Measurements from ENCODE around the gene ZNF853.

The ZNF853 gene

DNA sequence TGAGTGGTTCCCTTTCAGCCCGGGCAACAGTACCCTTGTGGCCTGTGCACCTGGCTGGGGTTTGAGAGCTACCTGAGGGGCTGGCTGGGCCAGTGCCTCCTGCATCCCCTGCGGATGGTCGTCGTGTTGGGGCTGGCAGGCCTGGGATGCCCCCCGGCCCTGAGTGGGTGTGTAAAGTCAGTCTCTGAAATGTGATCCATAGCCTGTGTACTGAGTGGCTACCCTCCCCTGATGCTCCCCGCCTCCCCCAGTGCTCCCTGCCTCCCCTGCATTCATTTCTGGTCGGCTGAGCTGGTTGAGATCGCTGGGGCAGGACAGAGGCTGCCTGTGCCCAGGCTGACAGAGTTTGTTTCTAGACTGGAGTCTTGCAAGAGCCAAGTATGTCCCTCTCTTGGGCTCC lies 31.1 kb downstream of the ZNF853 start:
- Histone ChIP-seq H3K9me3 (no peaks in the 10 kb centered on the region), H3K27ac (no peak overlapping the region), H3K27me3 (no peaks in the 10 kb centered on the region), H3K36me3 (peaks cover 97% of the 10 kb centered on the region), H3K4me3 (ENCODE audit: low read depth in 1 of 2, low read length in 1 of 2) (no peak overlapping the region), H3K4me1 (ENCODE audit: control insufficient read depth in 1 of 2, insufficient read depth in 1 of 2, low read depth in 1 of 2, low read length in 1 of 2) (no peaks in the 10 kb centered on the region)
- TF ChIP-seq, protein P1, sequence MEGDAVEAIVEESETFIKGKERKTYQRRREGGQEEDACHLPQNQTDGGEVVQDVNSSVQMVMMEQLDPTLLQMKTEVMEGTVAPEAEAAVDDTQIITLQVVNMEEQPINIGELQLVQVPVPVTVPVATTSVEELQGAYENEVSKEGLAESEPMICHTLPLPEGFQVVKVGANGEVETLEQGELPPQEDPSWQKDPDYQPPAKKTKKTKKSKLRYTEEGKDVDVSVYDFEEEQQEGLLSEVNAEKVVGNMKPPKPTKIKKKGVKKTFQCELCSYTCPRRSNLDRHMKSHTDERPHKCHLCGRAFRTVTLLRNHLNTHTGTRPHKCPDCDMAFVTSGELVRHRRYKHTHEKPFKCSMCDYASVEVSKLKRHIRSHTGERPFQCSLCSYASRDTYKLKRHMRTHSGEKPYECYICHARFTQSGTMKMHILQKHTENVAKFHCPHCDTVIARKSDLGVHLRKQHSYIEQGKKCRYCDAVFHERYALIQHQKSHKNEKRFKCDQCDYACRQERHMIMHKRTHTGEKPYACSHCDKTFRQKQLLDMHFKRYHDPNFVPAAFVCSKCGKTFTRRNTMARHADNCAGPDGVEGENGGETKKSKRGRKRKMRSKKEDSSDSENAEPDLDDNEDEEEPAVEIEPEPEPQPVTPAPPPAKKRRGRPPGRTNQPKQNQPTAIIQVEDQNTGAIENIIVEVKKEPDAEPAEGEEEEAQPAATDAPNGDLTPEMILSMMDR (IDR thresholded peaks at IDR 0.05) = no peak

DNA sequence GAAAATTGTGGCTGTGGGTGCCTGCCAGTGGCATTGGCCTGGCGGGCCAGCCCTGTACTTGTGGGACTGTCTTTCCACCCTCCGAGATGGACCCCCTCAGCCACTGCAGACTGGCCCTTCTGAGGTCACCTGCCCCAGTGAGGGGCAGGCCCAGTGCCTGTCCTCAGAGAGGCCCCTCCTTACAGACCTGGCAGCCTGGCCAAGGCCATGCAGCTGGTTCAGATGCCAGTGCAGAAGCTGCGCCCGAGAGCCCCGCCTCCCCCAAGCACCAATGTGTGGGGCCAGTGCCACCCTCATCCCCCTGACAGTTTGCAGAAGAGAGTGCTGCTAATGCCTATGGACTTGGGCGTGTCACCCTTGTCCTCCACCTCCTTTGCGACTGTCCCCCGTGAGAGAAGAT lies 31.7 kb downstream of the ZNF853 start:
- TF ChIP-seq, protein P1 (IDR thresholded peaks at IDR 0.05) = no peak
- Histone ChIP-seq H3K9me3 (peaks cover 5% of the 10 kb centered on the region), H3K4me1 (ENCODE audit: control insufficient read depth in 1 of 2, insufficient read depth in 1 of 2, low read depth in 1 of 2, low read length in 1 of 2) (no peaks in the 10 kb centered on the region), H3K27ac (no peak overlapping the region), H3K27me3 (no peaks in the 10 kb centered on the region), H3K36me3 (peaks cover 96% of the 10 kb centered on the region), H3K4me3 (ENCODE audit: low read depth in 1 of 2, low read length in 1 of 2) (no peak overlapping the region)

DNA sequence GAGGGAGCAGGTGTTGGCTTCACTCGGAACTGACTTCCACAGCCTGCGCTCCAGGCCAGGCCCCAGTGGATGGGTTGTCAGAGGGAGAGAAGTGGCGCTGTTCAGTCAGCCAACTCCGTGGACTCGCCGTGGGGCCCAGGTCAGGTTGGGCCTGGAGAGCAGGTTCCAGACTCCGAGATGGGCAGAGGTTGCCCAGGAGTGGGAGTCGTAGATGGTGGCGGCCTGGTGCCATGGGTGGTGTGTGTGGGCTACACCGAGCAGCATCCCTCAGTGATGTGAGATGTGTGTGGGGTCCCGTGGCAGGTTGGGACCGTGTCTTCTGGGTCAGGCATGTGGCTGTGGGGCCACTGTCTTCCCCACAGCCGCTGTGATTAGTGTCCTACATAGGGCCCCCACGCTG lies 32.1 kb downstream of the ZNF853 start:
- H3K36me3 ChIP-seq = peaks cover 96% of the 10 kb centered on the region
- no peak overlapping the region for H3K4me3 ChIP-seq (ENCODE audit: low read depth in 1 of 2, low read length in 1 of 2)
- peaks cover 9% of the 10 kb centered on the region for H3K9me3 ChIP-seq
- no peaks in the 10 kb centered on the region for H3K27me3 ChIP-seq
- TF ChIP-seq, protein P1 (IDR thresholded peaks at IDR 0.05) = no peak
- no peak overlapping the region for H3K27ac ChIP-seq
- no peaks in the 10 kb centered on the region for H3K4me1 ChIP-seq (ENCODE audit: control insufficient read depth in 1 of 2, insufficient read depth in 1 of 2, low read depth in 1 of 2, low read length in 1 of 2)

DNA sequence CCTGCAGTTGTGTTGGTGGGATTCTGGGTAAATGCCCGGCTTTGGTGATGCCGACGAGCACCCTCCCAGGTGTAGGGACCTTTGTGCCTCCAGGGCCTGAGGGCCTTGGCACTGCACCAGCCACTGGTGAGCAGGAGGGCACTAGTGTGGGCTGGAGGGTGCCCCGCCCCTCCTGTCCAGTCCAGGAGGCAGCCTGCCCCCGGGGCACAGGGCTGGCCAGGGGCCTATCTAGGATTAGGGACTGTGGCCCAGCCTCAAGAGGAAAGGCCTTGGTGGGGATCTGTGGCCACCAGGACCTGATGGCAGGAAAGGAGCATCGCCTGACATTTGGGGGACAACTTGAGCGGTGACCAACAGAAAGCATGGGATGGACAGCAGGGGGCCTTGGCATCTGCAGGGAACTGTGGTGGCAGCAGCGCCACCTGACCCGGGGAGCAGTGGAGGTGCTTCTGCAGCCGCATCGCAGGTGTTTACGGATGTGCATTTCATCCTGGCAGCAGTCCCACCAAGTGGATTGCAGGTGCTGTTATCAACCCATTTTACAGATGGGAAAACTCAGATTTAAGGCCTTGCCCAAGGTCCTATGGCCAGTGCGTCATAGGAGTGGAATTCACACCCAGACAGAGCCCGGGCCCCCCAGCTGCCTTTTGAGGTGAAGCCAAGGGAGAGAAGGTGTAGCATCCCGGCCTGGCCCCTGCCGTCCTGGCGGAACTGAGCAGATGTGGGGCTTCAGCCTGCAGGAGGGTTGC lies 32.8 kb downstream of the ZNF853 start:
- Histone ChIP-seq H3K4me1 (ENCODE audit: control insufficient read depth in 1 of 2, insufficient read depth in 1 of 2, low read depth in 1 of 2, low read length in 1 of 2) (no peaks in the 10 kb centered on the region), H3K27me3 (no peaks in the 10 kb centered on the region), H3K36me3 (peaks cover 95% of the 10 kb centered on the region), H3K4me3 (ENCODE audit: low read depth in 1 of 2, low read length in 1 of 2) (no peak overlapping the region), H3K27ac (no peak overlapping the region), H3K9me3 (peaks cover 12% of the 10 kb centered on the region)
- TF ChIP-seq, protein P1 (IDR thresholded peaks at IDR 0.05) = no peak

DNA sequence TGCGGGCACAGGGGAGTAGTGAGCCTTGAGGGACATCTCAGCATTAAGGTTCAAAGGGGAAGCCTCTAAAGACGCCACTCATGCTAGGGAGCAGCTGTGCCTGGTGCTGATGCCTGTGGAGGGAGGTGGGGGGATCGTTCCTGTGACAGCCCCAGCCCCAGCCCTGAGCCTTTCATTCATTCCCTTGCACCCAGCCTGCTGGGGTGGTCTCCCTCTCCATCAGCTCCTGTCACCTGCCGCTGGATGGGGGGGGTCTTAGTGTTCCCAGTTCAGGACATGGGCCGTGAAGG lies 33.4 kb downstream of the ZNF853 start:
- H3K27me3 ChIP-seq = no peaks in the 10 kb centered on the region
- H3K36me3 ChIP-seq = peaks cover 90% of the 10 kb centered on the region
- no peaks in the 10 kb centered on the region for H3K4me1 ChIP-seq (ENCODE audit: control insufficient read depth in 1 of 2, insufficient read depth in 1 of 2, low read depth in 1 of 2, low read length in 1 of 2)
- H3K9me3 ChIP-seq = peaks cover 12% of the 10 kb centered on the region
- H3K27ac ChIP-seq = no peak overlapping the region
- no peak overlapping the region for H3K4me3 ChIP-seq (ENCODE audit: low read depth in 1 of 2, low read length in 1 of 2)
- TF ChIP-seq, protein P1 (IDR thresholded peaks at IDR 0.05) = no peak
